Hematopoietic multipotent progenitor cell treated with erythropoietin and hydrocortisone succinate and interleukin-3 and kit ligand, for 17 days (in vitro differentiated cells): ENCODE measurements around the gene SIRT5.

ENCODE experiments used
- DNase-seq: peaks from one replicate; pipeline ENCODE4 v3.0.0-alpha.2; 2015; ENCODE audit warnings: low spot score

SIRT5 gene

DNA sequence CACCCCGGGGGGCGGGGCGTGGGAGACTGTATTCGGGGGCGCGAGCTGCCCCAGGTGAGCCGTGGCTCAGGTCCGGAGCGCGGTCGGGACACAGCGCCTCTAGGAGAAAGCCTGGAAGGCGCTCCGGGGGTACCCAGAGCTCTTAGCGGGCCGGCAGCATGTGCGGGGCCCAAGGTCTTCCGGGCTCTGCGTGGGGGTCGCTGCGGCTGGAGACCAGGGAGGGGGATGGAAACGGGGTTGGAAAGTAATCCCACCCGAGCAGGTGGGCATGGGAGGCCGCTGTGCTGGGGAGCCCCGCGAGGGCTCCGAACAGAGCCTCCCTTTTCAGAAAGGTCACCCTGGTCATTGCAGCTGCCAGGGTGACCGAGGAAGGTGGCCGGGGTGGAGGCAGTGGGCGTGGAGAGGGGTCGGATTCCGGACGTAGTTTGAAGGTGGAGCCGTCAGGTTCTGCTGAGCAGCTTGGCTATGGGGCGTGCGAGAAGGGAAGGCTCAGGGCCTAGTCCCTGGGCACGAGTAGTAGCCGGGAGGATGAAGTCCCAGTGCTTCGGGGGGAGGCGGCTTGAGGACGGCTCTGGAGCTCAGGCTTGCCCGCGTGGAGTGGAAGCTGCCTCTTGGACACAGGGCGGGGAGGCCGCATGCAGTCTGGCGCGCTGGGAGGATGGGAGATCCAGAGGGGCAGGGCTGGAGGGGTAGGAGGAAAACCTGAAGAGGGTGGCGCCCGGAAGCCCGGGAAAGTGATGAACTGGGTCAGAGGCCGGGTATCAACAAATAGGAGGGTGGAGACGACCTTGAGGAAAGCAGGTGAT is at the start of gene SIRT5:
Gene SIRT5 (plus strand): TSS at position 31 of the 806 bp plus-strand sequence. CDS start 9,510 bp downstream, outside the sequence.
- DNase-seq, result peak; percentile 88

DNA sequence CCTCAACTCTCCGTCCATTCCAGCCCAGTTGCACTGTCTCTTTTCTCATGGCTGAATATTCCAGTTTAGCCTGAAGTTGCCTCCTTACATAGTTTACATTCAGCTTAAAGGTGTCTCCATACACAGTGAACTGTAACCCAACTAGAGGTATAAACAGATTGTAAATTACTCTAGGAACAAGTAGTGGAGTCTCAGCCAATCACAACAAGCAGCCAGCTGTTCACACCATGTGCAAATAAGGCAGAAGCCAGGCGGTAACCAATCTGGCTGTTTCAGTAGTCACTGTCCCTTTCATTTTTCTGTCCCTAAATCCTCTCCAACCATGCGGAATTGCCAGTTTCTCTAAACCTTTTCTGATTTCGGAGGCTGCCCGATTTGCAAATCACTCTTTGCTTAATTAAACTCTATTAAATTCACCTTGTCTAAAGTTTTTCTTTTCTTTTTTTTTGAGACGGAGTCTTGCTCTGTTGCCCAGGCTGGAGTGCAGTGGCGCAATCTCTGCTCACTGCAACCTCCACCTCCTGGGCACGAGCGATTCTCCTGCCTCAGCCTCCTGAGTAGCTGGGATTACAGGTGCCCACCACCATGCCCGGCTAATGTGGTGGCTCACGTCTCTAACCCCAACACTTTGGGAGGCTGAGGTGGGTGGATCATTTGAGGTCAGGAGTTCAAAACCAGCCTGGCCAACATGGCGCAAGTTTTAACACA is 49.4 kb upstream of the SIRT5 start:
- DNase-seq, result no peak

DNA sequence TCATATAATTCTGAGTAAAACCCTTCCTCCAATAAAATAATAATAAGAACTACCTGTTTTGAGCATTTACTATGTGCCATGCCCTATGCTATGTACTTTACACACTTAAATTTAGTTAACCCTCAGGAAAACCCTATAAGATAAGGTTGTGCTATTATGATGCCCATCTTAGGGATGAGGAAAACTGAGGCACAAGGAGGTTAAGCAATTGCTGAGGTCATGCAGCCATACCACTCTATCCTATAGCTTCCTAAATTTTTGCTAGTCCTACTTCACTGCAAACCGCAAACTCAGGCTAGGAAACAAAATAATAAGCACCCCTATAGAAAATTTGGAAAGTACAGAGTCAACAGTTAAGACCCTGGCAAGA is 48.1 kb upstream of the SIRT5 start:
- no peak for DNase-seq

DNA sequence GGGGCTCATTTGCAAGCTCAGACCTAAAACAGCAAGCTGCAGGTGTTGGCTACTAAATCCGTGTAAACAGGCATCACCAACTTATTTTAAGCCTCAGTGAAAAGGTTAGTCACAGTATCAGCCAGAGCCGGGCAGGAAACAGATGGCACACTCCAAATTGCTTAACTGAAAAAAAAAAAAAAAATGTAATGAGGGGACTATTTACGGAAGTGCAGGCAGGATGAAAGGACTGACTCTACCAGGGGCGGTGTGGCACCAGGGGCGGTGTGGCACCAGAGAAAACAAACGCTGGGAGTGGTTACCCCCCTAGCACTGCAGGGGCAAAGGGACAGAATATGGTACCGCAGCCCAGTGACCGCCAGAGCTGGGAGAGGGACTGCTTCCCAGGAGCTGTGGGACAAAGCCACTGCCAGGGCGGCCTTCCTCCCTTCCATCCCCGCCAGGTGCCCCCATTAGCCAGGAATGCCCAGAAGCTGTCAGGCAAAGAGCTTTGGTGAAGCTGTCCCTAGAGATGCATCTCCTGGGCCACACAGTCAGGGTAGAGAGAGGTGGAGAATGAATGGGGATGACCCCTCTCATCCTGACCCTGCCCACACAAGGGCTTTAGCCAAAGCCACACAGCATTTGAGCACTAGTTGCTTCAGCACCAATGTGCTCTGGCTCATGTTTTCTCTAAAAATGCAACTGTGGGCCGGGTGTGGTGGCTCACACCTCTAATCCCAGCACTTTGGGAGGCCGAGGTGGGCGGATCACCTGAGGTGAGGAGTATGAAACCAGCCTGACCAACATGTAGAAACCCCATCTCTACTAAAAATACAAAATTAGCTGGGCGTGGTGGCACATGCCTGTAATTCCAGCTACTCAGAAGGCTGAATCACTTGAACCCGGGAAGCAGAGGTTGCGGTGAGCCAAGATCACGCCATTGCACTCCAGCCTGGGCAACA is 47.4 kb upstream of the SIRT5 start:
- no peak for DNase-seq

DNA sequence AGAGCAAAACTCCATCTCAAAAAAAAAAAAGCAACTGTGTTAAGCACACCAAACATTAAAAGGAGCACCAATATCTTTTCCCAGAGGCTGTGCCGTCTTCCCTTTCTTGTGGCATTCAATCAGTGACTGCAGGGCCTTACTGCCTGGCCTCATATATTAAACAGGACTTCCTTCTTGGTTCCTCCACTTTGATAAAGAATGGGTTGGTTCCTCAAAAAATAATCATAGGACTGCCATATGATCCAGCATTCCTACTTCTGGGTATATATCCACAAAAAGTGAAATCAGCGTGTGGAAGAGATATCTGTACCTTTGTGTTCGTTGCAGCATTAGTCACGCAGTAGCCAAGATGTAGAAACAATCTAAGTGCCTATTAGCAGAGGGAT is 46.7 kb upstream of the SIRT5 start:
- no peak for DNase-seq

DNA sequence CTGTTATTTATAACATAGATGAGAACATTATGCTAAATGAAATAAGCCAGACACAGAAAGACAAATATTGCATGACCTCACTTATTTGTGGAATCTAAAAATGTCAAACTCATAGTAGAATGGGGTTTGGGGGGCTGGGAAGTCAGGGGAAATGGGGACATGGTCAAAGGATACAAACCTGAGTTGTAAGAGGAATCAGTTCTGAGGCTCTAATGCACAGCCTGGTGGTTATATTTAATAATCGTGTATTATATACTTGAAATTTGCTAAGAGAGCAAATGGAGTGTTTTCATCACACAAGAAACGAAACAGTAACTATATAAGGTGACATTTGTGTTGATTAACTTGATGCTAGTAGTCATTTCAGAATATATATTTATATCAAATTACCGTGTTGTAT is 46.2 kb upstream of the SIRT5 start:
- no peak for DNase-seq

DNA sequence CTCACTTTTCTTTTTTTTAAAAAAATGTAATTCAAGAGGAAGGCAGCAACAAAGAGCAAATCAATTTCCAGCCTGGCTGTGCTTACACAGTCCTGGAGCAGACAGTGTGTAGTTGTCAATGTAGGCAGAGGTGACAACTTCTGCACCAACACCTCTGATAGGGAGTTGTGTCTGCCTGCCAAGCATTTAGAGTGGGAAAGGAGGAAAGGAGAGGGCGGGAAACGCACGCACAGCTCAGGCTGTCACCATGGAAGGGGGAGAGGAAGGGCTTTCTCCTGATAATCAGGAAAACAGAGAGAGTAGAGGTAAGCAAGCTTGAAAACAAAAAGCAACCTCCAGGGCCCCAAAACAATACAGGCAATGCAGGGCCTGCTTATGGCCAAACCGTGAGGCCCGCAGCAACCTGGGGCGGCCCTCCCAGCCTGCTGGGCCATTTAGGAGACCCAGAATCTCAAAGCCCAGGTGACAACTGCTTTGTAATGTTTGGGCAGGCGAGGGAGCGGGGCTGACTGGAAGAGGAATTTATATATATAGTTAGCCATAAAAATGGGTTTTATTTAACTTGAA is 45.5 kb upstream of the SIRT5 start:
- DNase-seq, result no peak

DNA sequence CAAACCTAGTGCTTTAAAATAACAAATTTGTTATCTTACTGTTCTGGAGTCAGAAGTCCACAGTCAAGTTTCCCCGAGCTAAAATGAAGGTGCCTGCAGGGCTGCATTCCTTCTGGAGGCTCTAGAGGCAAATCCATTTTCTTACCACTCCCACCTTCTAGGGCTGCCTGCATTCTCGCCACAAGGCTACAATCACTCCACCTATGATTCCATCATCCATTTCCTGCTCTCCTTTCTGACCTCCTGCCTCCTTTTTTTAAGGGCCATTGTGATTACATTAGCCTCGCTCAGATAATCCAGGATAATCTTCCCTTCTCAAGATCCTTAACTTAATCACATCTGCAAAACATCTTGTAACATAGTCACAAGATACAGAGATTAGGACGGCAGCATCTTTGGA is 42.4 kb upstream of the SIRT5 start:
- no peak for DNase-seq

DNA sequence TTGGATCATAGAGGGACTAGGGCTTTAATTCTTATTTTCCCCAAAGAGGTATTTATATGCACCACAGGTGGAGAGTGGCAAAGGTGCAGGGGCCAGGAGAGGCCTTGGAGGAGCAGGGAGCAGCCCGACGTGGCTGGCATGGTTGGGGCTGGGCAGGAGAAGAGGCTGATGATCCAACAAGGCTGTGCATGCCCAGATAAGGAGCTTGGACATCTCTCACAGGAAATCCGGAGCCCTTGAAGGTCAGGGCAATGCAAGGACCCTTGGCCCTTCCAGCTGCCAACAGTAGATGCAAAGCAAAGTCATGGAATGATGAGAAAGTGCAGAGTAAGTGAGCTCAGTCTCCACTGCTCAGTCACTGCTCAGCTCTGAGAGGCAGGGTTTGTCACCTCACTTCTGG is 39.9 kb upstream of the SIRT5 start:
- no peak for DNase-seq

DNA sequence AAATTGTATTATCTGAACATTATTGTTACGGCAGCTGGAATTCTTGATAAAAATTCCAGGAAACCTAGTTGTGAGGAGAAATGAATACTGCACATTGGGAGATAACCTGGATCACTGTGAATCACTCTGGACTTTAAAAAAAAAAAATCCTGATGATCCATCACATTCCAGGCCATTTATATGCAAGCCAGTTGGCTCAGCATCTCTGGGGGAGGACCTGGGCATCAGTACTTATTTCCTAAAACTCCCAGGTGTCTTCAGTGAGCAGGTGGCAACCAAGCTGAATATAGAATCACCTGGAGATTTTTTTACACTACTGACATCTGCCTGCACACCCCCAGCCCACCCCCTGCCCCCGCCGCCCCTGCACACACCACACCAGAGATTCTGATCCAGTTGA is 39.1 kb upstream of the SIRT5 start:
- no peak for DNase-seq

DNA sequence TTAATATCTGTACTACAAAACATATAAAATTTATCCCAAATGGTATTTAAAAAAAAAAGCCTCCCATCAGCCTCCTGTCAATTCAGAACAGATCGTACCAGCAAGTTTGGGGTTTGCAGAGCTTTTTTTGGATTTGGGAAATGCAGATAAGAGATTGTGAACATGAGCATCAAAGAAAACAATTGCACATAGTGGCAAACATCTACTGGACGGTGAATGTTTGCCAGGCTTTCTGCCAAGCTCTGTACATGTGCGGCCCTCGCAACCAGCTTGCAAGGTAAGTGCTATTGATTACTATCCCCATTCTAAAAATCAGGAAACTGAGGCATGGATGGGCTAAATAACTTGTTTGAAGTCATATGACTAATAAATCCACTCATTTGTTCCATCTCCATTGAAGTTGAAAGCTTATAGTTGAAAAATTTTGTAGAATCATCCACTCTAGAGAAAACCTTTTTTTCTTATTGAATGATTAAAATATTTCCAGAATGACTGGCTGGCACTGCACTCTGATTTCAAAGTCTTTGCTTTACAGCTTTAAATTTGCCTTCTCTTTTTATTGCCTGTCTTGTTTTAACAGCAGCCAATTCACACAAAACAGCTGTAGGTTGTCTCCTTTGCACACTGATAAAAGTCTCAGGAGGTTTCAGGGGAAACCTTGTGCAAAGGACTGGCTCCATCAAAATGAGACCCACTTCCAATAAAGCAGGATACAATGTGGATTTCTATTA is 37.4 kb upstream of the SIRT5 start:
- no peak for DNase-seq

DNA sequence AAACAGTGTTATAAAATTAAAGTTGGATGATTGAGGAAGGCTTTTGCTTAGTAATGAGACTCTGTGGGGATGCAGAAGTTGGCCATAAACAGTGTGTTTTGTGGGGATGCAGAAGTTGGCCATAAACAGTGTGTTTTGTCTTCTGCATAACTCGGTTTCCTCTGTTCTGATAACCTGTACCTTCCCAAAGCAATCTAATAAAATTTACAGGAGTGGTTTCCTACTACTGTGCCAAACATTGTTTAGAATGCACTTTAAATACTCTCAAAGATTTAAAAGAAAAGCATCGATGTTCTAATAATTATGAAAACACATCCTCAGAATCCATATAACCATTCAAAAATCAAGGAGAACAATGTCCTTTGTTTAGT is 36.9 kb upstream of the SIRT5 start:
- no peak for DNase-seq

DNA sequence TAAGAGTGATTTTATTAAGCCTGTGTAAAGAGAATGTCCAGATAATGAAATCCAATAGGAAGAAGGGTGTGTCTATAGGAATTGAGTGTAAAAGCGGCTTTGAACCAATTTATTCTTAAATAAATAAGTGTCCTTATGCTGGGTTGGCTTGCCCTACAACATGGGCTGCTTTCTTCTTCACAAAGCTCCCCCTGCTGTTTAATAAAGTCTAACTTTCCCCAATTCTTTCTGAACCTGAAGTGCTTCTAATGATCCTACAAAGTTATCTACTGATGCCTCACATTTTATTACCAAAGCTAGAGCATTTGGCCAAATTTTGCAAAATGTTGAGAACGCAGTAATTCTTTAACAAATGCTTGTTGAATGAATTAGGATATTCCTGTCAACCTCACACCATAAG is 36.3 kb upstream of the SIRT5 start:
- peak; percentile 51 for DNase-seq

DNA sequence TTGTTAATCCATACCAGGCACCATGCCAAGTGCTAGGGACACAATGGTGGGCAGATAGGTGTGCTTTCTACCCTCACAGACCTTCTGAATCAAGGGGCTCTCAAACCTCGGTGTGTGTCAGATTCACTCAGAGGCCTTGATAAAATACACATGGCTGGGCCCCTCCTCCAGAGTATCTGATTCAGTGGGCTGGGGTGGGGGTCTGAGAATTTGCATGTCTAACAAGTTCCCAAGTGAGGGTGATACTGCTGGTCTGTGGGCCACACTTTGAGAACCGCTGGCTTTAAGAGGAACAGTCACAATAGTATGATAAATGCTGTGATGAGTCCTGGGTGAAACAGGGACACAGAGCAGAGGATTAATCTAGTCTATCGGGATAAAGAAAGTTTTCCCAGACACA is 35.8 kb upstream of the SIRT5 start:
- DNase-seq, result no peak

DNA sequence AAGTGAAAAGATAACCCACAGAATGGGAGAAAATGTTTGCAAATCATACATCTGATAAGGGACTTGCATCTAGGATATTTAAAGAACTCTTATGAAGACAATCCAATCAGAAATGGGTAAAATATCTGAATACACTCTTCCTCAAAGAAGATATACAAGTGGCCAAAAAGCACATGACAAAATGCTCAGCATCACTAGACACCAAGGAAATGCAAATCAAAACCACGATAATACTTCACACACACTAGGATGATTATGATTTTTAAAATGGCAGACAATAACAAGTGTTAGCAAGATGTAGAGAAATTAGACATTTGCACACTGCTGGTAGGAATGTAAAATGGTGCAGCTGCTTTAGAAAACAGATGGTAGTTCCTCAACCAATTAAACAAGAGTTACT is 34.8 kb upstream of the SIRT5 start:
- no peak for DNase-seq

DNA sequence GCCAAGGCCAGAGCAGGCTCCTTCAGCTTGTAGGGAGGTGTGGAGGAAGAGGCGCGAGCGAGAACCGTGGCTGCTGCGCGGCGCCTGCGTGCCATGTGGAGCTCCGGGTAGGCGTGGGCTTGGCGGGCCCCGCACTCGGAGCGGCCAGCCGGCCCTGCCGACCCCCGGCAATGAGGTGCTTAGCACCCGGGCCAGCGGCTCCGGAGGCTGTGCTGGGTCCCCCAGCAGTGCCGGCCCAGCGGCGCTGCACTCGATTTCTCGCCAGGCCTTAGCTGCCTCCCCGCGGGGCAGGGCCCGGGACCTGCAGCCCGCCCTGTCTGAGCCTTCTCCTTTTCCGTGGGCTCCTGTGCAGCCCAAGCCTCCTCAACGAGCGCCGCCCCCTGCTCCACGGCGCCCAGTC is 32.9 kb upstream of the SIRT5 start:
- DNase-seq, result no peak

DNA sequence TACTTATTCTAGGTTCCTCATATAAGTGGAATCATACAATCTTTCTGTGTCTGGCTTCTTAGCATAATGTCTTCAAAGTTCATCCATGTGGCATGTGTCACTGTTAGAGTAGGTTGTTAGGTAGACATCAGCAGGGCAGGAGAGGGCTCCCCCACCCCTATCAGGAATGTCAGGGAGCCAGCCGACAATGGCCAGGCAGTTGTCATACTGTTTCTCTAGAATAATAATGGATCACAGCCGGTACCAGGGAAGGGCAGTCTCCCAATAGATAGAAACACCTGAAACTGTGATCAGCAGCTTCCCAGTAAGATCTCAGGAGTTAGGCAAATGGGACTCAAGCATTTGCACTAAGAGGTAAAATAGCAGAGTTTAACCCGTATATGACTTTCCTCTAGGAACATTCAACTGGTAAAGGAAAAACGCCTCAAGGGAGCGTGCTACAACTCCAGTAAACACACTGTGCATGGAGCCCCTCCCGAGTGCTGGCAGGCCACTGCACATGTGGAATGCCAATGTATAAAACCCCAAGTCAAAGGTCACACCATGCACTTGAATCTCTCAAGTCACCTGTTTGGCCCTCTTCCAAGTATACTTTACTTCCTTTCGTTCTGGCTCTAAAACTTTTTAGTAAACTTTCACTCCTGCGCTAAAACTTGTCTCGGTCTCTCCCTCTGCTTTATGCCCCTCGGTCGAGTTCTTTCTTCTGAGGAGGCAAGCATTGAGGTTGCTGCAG is 29.8 kb upstream of the SIRT5 start:
- DNase-seq, result no peak

DNA sequence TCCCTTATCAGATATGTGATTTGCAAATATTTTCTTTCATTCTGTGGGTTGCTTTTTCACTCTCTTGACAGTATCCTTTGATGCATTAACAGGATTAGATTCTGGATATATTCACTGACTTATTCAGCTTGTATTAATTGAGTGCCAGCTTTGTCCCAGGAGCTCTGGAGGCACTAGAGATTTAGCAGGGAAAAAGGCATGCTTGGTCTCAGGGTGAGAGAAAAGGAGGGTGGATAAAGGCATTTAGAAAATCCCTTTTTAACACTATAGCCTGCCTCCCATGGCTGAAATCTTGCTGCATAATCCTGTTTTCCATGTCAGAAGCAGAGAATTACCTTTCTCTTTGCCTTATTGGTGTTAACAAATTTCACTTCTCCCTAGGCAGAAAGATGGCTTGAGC is 28.5 kb upstream of the SIRT5 start:
- no peak for DNase-seq

DNA sequence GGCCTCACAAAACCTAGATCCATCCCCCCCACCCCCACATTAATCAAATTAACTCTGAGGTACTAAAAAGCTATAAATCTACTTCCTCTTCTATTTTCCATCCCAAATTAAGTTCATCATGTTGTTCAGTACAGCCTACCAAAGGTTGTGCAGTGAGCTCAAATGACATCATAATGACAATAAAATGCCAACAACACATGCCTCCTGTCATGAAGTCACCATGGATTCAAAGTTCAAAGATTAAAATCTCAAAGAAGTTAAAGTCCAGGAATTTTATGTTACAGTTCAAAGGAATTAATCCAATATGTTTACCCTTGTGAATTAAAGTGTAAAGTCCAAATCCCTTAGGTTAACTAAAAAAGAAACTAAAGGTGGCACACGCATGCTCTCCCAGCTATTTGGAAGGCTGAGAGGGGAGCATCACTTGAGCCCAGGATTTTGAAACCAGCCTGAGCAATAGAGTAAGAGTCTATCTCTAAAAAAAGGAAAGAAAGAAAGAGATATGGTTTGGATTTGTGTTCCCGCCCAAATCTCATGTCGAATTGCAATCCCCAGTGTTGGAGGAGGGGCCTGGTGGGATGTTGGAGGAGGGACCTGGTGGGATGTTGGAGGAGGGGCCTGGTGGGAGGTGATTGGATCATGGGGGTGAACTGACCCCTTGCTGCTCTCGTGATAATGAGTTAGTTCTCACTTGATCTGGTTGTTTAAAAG is 25.7 kb upstream of the SIRT5 start:
- no peak for DNase-seq

DNA sequence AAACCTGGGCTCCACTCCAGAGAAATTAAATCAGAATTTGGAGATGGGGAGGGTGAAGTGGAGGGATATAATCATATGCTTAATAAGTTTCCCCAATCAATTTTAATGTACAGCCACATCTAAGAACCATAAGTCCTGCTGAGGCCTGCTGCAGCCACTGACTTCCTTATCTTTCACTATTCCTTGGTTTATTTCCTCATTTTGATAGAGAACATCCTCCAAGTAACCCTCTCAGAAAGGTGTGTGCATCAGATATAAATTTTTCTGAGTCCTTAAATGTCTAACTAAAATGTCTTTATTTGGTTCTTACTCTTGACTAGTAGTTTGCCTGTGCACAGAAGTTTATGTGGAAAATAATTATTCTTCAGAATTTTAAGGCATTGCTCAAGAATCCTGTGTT is 23.7 kb upstream of the SIRT5 start:
- no peak for DNase-seq
